H9 (cell line): ENCODE data around the gene RPL29. TPM values are rescaled to one million over a fixed set of nuclear protein-coding genes. Genes with fewer than 3 reads are reported as not detected.

Experiments used
- DNase-seq: peaks from one replicate; pipeline ENCODE4 v3.0.0-alpha.2; 2017
- H2AFZ ChIP-seq: one replicate; pipeline ENCODE4 v1.6.1; 2013; ENCODE audit warnings: mild to moderate bottlenecking, low read length, control low read depth, moderate library complexity
- H2AK5ac ChIP-seq: 2 replicates; pipeline ENCODE4 v1.6.1; 2013; ENCODE audit warnings: low read length, control low read depth, mixed read lengths; ENCODE audit not compliant: insufficient read length
- H2BK120ac ChIP-seq: one replicate; pipeline ENCODE4 v1.6.1; 2013; ENCODE audit warnings: low read depth, mild to moderate bottlenecking, low read length, control low read depth, inconsistent platforms; ENCODE audit not compliant: poor library complexity, severe bottlenecking
- H2BK12ac ChIP-seq: 2 replicates; pipeline ENCODE4 v1.6.1; 2013; ENCODE audit warnings: low read length, control low read depth, mixed read lengths, low read depth; ENCODE audit not compliant: insufficient read length
- H2BK15ac ChIP-seq: 2 replicates; pipeline ENCODE4 v1.6.1; 2013; ENCODE audit warnings: low read depth, low read length, control low read depth
- H2BK20ac ChIP-seq: one replicate; pipeline ENCODE4 v1.6.1; 2013; ENCODE audit warnings: low read depth, mild to moderate bottlenecking, low read length, control low read depth, inconsistent platforms; ENCODE audit not compliant: poor library complexity, severe bottlenecking
- H2BK5ac ChIP-seq: 2 replicates; pipeline ENCODE4 v1.6.1; 2013; ENCODE audit warnings: low read length, control low read depth, mixed read lengths; ENCODE audit not compliant: insufficient read length
- H3K14ac ChIP-seq: 2 replicates; pipeline ENCODE4 v1.6.1; 2013; ENCODE audit warnings: low read length, control low read depth; ENCODE audit not compliant: insufficient read depth
- H3K18ac ChIP-seq: 2 replicates; pipeline ENCODE4 v1.6.1; 2013; ENCODE audit warnings: low read depth, mild to moderate bottlenecking, mixed read lengths, low read length, control low read depth; ENCODE audit not compliant: insufficient read length
- H3K23ac ChIP-seq: 2 replicates; pipeline ENCODE4 v1.6.1; 2013; ENCODE audit warnings: low read length, control low read depth, mixed read lengths, low read depth; ENCODE audit not compliant: insufficient read length
- H3K23me2 ChIP-seq: 2 replicates; pipeline ENCODE4 v1.6.1; 2013; ENCODE audit warnings: low read depth, mild to moderate bottlenecking, mixed read lengths, low read length, control low read depth; ENCODE audit not compliant: insufficient read length, poor library complexity, severe bottlenecking
- H3K27ac ChIP-seq: 2 replicates; pipeline ENCODE4 v1.5.1; 2013; ENCODE audit warnings: low read length, control low read depth, mixed read lengths, low read depth; ENCODE audit not compliant: insufficient read length
- H3K27me3 ChIP-seq: 2 replicates; pipeline ENCODE4 v1.6.1; 2013; ENCODE audit warnings: low read length, control low read depth, inconsistent platforms; ENCODE audit not compliant: insufficient read depth
- H3K4ac ChIP-seq: 2 replicates; pipeline ENCODE4 v1.6.1; 2013; ENCODE audit warnings: low read depth, mild to moderate bottlenecking, control low read depth, inconsistent platforms, low read length, moderate library complexity
- H3K4me1 ChIP-seq: 2 replicates; pipeline ENCODE4 v1.6.1; 2013; ENCODE audit warnings: low read length, control low read depth, inconsistent platforms; ENCODE audit not compliant: insufficient read depth
- H3K4me2 ChIP-seq: 2 replicates; pipeline ENCODE4 v1.6.1; 2013; ENCODE audit warnings: low read length, control low read depth, mixed read lengths; ENCODE audit not compliant: insufficient read length, insufficient read depth
- H3K56ac ChIP-seq: 2 replicates; pipeline ENCODE4 v1.6.1; 2013; ENCODE audit warnings: low read depth, mild to moderate bottlenecking, mixed read lengths, low read length, control low read depth; ENCODE audit not compliant: insufficient read length
- H3K79me1 ChIP-seq: 2 replicates; pipeline ENCODE4 v1.6.1; 2013; ENCODE audit warnings: low read depth, mild to moderate bottlenecking, moderate library complexity, low read length, control low read depth, inconsistent platforms; ENCODE audit not compliant: insufficient read depth, poor library complexity, severe bottlenecking
- H3K79me2 ChIP-seq: 2 replicates; pipeline ENCODE4 v1.6.1; 2013; ENCODE audit warnings: low read length, control low read depth, inconsistent platforms; ENCODE audit not compliant: insufficient read depth
- H3K9ac ChIP-seq: 2 replicates; pipeline ENCODE4 v1.6.1; 2013; ENCODE audit warnings: low read length, control low read depth, mixed read lengths; ENCODE audit not compliant: insufficient read length; ENCODE audit errors: extremely low read depth
- H3K9me3 ChIP-seq: one replicate; pipeline ENCODE4 v1.6.1; 2013; ENCODE audit warnings: low read depth, low read length, inconsistent platforms; ENCODE audit not compliant: control insufficient read depth
- H3T11ph ChIP-seq: one replicate; pipeline ENCODE4 v1.6.1; 2013; ENCODE audit warnings: mild to moderate bottlenecking, low read length, control low read depth, inconsistent platforms
- H4K20me1 ChIP-seq: one replicate; pipeline ENCODE4 v1.6.1; 2013; ENCODE audit not compliant: control insufficient read depth, insufficient read length, insufficient read depth
- H4K5ac ChIP-seq: 2 replicates; pipeline ENCODE4 v1.6.1; 2013; ENCODE audit warnings: low read depth, mild to moderate bottlenecking, mixed read lengths, low read length, control low read depth; ENCODE audit not compliant: insufficient read length
- H4K8ac ChIP-seq: replicated peaks from 2 replicates; pipeline ENCODE4 v1.6.1; 2013; ENCODE audit warnings: low read length, control low read depth, mixed read lengths, low read depth; ENCODE audit not compliant: insufficient read length
- H4K91ac ChIP-seq: 2 replicates; pipeline ENCODE4 v1.6.1; 2013; ENCODE audit warnings: low read depth, mild to moderate bottlenecking, moderate library complexity, mixed read lengths, low read length, control low read depth; ENCODE audit not compliant: insufficient read length
- H3K27ac Mint-ChIP-seq, 3 experiments: 2 replicates in 2 of 3; 3 replicates in 1 of 3; pipeline ENCODE4 v1.8.0; 2020 to 2021; ENCODE audit warnings: mixed read lengths in 3 of 3, mild to moderate bottlenecking in 1 of 3, moderate library complexity in 1 of 3
- H3K27me3 Mint-ChIP-seq: 2 replicates; pipeline ENCODE4 v1.8.0; 2021; ENCODE audit warnings: low read depth, mild to moderate bottlenecking, moderate library complexity, mixed read lengths
- H3K36me3 Mint-ChIP-seq, 3 experiments: 2 replicates in 2 of 3; 3 replicates in 1 of 3; pipeline ENCODE4 v1.8.0; 2020 to 2021; ENCODE audit warnings: low read depth in 3 of 3, mixed read lengths in 3 of 3; ENCODE audit not compliant: insufficient read depth in 1 of 3
- H3K4me1 Mint-ChIP-seq, 2 experiments: 2 replicates each; pipeline ENCODE4 v1.8.0; 2020; ENCODE audit warnings: mixed read lengths in 2 of 2
- H3K4me3 Mint-ChIP-seq, 2 experiments: 2 replicates in 1 of 2; 3 replicates in 1 of 2; pipeline ENCODE4 v1.8.0; 2020 to 2021; ENCODE audit warnings: mild to moderate bottlenecking in 2 of 2, mixed read lengths in 2 of 2, moderate library complexity in 1 of 2
- H3K9me3 Mint-ChIP-seq, 2 experiments: 2 replicates in 1 of 2; 3 replicates in 1 of 2; pipeline ENCODE4 v1.8.0; 2020; ENCODE audit warnings: mild to moderate bottlenecking in 2 of 2, mixed read lengths in 2 of 2, moderate library complexity in 1 of 2
- WGBS: extraction: QIAGEN DNeasy Blood & Tissue Kit; methylation state at CpG from one replicate; pipeline ENCODE4 v1.1.7; 2013; ENCODE audit warnings: missing lambda C conversion rate, low lambda C conversion rate, mixed read lengths; ENCODE audit not compliant: insufficient read length; ENCODE audit errors: extremely low coverage; 5-methylcytosine and 5-hydroxymethylcytosine counted together
- total RNA-seq: library from RNA; stranded (reverse); gene quantifications from 2 replicates; pipeline ENCODE4 v1.2.1, GENCODE V29; 2021
- TF ChIP-seq, protein P1 (sequence below): fragments of 200-600 bp; sonication (generic); conservative IDR thresholded peaks from 3 replicates; pipeline ENCODE4 v1.8.0; 2021; ENCODE audit warnings: antibody characterized with exemption, mild to moderate bottlenecking

The RPL29 gene
- total RNA-seq, 1 experiment from 2014 or later = 1,592 TPM

DNA sequence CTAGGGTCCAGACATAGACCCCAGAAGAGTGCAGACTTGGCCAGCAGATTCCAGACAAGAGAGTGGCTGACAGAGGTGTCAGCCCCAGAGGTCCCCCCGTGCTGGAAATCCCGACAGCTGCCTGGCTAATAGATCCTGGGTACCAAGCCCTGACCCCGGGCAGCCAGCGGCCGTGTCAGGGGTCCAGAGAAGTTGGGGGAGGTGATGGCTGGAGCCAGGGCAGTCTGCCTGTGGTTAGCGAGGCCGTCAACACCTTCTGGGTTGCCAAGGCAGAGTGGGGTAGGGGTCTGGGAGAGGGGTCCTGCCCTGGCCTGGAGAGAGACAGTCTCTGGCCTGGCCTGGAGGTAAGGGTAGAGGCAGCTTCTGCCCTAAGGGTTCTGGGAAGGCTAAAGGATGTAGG lies 25.1 kb upstream of the RPL29 start:
- Histone ChIP-seq H2BK120ac (no peak overlapping the region), H4K5ac (no peak overlapping the region), H2BK5ac (no peak overlapping the region), H3K56ac (no peak overlapping the region), H2AK5ac (no peak overlapping the region), H3K27ac (no peak overlapping the region), H3K4me1 (peaks cover 4% of the 10 kb centered on the region; the same call in 1 of the 2 replicates), H3K14ac (no peak overlapping the region), H3K79me2 (no peaks in the 10 kb centered on the region), H2BK12ac (no peak overlapping the region), H3K4ac (no peak overlapping the region), H3T11ph (no peak overlapping the region), H4K8ac (no peak overlapping the region), H3K9ac (no peak overlapping the region), H3K27me3 (no peaks in the 10 kb centered on the region), H2BK20ac (no peak overlapping the region), H4K91ac (no peak overlapping the region), H2BK15ac (no peak overlapping the region), H4K20me1 (peaks cover 5% of the 10 kb centered on the region), H3K79me1 (no peaks in the 10 kb centered on the region), H3K18ac (no peak overlapping the region), H3K23me2 (no peaks in the 10 kb centered on the region), H3K23ac (no peak overlapping the region), H3K4me2 (no peak overlapping the region), H3K9me3 (no peaks in the 10 kb centered on the region), H2AFZ (no peak overlapping the region)
- no peak overlapping the region for H3K27ac Mint-ChIP-seq
- WGBS = no CpG with 5 or more reads among the region's 7 CpGs
- TF ChIP-seq, protein P1, sequence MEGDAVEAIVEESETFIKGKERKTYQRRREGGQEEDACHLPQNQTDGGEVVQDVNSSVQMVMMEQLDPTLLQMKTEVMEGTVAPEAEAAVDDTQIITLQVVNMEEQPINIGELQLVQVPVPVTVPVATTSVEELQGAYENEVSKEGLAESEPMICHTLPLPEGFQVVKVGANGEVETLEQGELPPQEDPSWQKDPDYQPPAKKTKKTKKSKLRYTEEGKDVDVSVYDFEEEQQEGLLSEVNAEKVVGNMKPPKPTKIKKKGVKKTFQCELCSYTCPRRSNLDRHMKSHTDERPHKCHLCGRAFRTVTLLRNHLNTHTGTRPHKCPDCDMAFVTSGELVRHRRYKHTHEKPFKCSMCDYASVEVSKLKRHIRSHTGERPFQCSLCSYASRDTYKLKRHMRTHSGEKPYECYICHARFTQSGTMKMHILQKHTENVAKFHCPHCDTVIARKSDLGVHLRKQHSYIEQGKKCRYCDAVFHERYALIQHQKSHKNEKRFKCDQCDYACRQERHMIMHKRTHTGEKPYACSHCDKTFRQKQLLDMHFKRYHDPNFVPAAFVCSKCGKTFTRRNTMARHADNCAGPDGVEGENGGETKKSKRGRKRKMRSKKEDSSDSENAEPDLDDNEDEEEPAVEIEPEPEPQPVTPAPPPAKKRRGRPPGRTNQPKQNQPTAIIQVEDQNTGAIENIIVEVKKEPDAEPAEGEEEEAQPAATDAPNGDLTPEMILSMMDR = no peak
- no peaks in the 10 kb centered on the region for H3K9me3 Mint-ChIP-seq
- H3K4me3 Mint-ChIP-seq = no peak overlapping the region
- no peaks in the 10 kb centered on the region for H3K36me3 Mint-ChIP-seq
- peaks cover 14 to 22% of the 10 kb centered on the region in 2 experiments for H3K4me1 Mint-ChIP-seq
- DNase-seq = no peak
- no peaks in the 10 kb centered on the region; the same call in 1 of the 2 replicates for H3K27me3 Mint-ChIP-seq
